WTC11 (cell line): ENCODE results near the gene MCF2L2. TPM values are rescaled to one million over a fixed set of nuclear protein-coding genes. Genes with fewer than 3 reads are reported as not detected.

Experiments used
- ATAC-seq: fragments of 200-7000 bp; cut with Tn5 transposase; 2 replicates; pipeline ENCODE4 v1.10.0; 2021; ENCODE audit warnings: mild to moderate bottlenecking, moderate library complexity
- CTCF ChIA-PET: fragments of 300-600 bp; sonication (Branson Sonifier 250); formaldehyde crosslinking; loops from one replicate; lab custom pipeline; 2021; ENCODE audit warnings: antibody characterized with exemption; lab: Charles Lee
- POLR2A ChIA-PET: fragments of 350-600 bp; sonication (Branson Sonifier 250); formaldehyde crosslinking; loops from one replicate; lab custom pipeline; 2021; ENCODE audit warnings: antibody characterized with exemption; lab: Charles Lee
- DNase-seq: peaks from one replicate; pipeline ENCODE4 v3.0.0; 2021; ENCODE audit warnings: low spot score
- H3K27ac Mint-ChIP-seq: 2 replicates; pipeline ENCODE4 v1.8.0; 2021; ENCODE audit warnings: mixed read lengths
- H3K27me3 Mint-ChIP-seq: 2 replicates; pipeline ENCODE4 v1.8.0; 2021; ENCODE audit warnings: low read depth, mild to moderate bottlenecking, moderate library complexity, mixed read lengths
- H3K36me3 Mint-ChIP-seq: 2 replicates; pipeline ENCODE4 v1.8.0; 2021; ENCODE audit warnings: mixed read lengths
- H3K4me1 Mint-ChIP-seq: 2 replicates; pipeline ENCODE4 v1.8.0; 2022; ENCODE audit warnings: mixed read lengths
- H3K4me3 Mint-ChIP-seq: 2 replicates; pipeline ENCODE4 v1.8.0; 2021; ENCODE audit warnings: mild to moderate bottlenecking, moderate library complexity, mixed read lengths
- H3K9me3 Mint-ChIP-seq: 2 replicates; pipeline ENCODE4 v1.8.0; 2021; ENCODE audit warnings: mixed read lengths
- ATF1 ChIP-seq: sonication (generic); formaldehyde crosslinking; IDR thresholded peaks from 2 replicates; pipeline ENCODE4 v1.8.1; 2023; ENCODE audit warnings: mild to moderate bottlenecking, moderate library complexity, missing genetic modification reagents
- ATF6 ChIP-seq: sonication (generic); formaldehyde crosslinking; IDR thresholded peaks from 2 replicates; pipeline ENCODE4 v1.8.1; 2023; ENCODE audit warnings: mild to moderate bottlenecking, missing genetic modification reagents
- CBFB ChIP-seq: sonication (generic); formaldehyde crosslinking; IDR thresholded peaks from 2 replicates; pipeline ENCODE4 v1.8.1; 2022; ENCODE audit warnings: mild to moderate bottlenecking, low read depth, missing genetic modification reagents
- CREM ChIP-seq: sonication (generic); formaldehyde crosslinking; IDR thresholded peaks from 2 replicates; pipeline ENCODE4 v1.8.1; 2022; ENCODE audit warnings: mild to moderate bottlenecking, missing genetic modification reagents, moderate library complexity
- FOXP4 ChIP-seq: sonication (generic); formaldehyde crosslinking; IDR thresholded peaks from 2 replicates; pipeline ENCODE4 v1.8.0; 2022; ENCODE audit warnings: mild to moderate bottlenecking, missing genetic modification reagents
- KAT7 ChIP-seq: sonication (generic); formaldehyde crosslinking; IDR thresholded peaks from 2 replicates; pipeline ENCODE4 v1.8.1; 2023; ENCODE audit warnings: missing genetic modification reagents, mild to moderate bottlenecking, borderline replicate concordance
- MAX ChIP-seq: sonication (generic); formaldehyde crosslinking; IDR thresholded peaks from 2 replicates; pipeline ENCODE4 v1.8.0; 2022; ENCODE audit warnings: mild to moderate bottlenecking, missing genetic modification reagents
- MXD4 ChIP-seq: fragments of 250-450 bp; sonication (Bioruptor Pico); IDR thresholded peaks from 2 replicates; pipeline ENCODE4 v1.8.0; 2021; ENCODE audit warnings: mild to moderate bottlenecking, moderate library complexity, borderline replicate concordance
- MYBL2 ChIP-seq: sonication (generic); formaldehyde crosslinking; IDR thresholded peaks from 2 replicates; pipeline ENCODE4 v1.8.1; 2023; ENCODE audit warnings: mild to moderate bottlenecking, moderate library complexity, missing genetic modification reagents
- SP1 ChIP-seq: sonication (generic); formaldehyde crosslinking; conservative IDR thresholded peaks from 2 replicates; pipeline ENCODE4 v1.8.1; 2022; ENCODE audit warnings: missing genetic modification reagents
- USF1 ChIP-seq: sonication (generic); formaldehyde crosslinking; IDR thresholded peaks from 2 replicates; pipeline ENCODE4 v1.8.0; 2022; ENCODE audit warnings: mild to moderate bottlenecking, missing genetic modification reagents
- ZNF219 ChIP-seq: sonication (generic); formaldehyde crosslinking; IDR thresholded peaks from 2 replicates; pipeline ENCODE4 v1.8.0; 2023; ENCODE audit warnings: missing genetic modification reagents, mild to moderate bottlenecking, borderline replicate concordance
- ZNF396 ChIP-seq: fragments of 250-450 bp; sonication (Bioruptor Pico); IDR thresholded peaks from 2 replicates; pipeline ENCODE4 v1.8.0; 2021; ENCODE audit warnings: mild to moderate bottlenecking, moderate library complexity, borderline replicate concordance
- ZNF512 ChIP-seq: sonication (generic); formaldehyde crosslinking; IDR thresholded peaks from 2 replicates; pipeline ENCODE4 v1.8.1; 2022; ENCODE audit warnings: missing genetic modification reagents, borderline replicate concordance
- ZNF532 ChIP-seq: fragments of 250-450 bp; sonication (Bioruptor Pico); IDR thresholded peaks from 2 replicates; pipeline ENCODE4 v1.9.0; 2021; ENCODE audit warnings: mild to moderate bottlenecking, borderline replicate concordance
- ZNF671 ChIP-seq: fragments of 250-450 bp; sonication (Bioruptor Pico); IDR thresholded peaks from 2 replicates; pipeline ENCODE4 v1.8.0; 2021; ENCODE audit warnings: mild to moderate bottlenecking
- total RNA-seq: library from RNA; stranded (reverse); gene quantifications from 3 replicates; pipeline ENCODE4 v1.2.3, GENCODE V29; 2021

MCF2L2 gene
- total RNA-seq, 1 experiment from 2014 or later: 7.5 TPM

- H3K27ac Mint-ChIP-seq: no peak overlapping the region
- no peak overlapping the region for H3K4me3 Mint-ChIP-seq
- no peak for ATAC-seq
- H3K9me3 Mint-ChIP-seq: no peaks in the 10 kb centered on the region
- H3K27me3 Mint-ChIP-seq: no peaks in the 10 kb centered on the region
- H3K4me1 Mint-ChIP-seq: peaks cover 7% of the 10 kb centered on the region
- TF ChIP-seq ZNF512 (CRISPR knock-in tag) (no peak), MAX (CRISPR knock-in tag) (no peak), FOXP4 (CRISPR knock-in tag) (no peak), ZNF396 (CRISPR knock-in tag) (no peak), ZNF671 (no peak), ATF1 (CRISPR knock-in tag) (no peak), USF1 (no peak)
- no peaks in the 10 kb centered on the region for H3K36me3 Mint-ChIP-seq
- DNase-seq: no peak
- ChIA-PET CTCF (interaction anchor here (2.0 kb wide), 1 partner anchor 19 kb away, joined by 5 read pairs; no protein-coding TSS in a partner anchor), POLR2A (interaction anchor here (1.1 kb wide), 1 partner anchor 19 kb away, joined by 3 read pairs; no protein-coding TSS in a partner anchor)
These were observed 143.8 kb downstream of the MCF2L2 start for GRCh38 chr3:183284570-183284969.

- H3K27ac Mint-ChIP-seq: no peak overlapping the region
- H3K36me3 Mint-ChIP-seq: no peaks in the 10 kb centered on the region
- H3K27me3 Mint-ChIP-seq: no peaks in the 10 kb centered on the region
- H3K9me3 Mint-ChIP-seq: no peaks in the 10 kb centered on the region
- ATAC-seq (no peak), DNase-seq (no peak)
- CTCF ChIA-PET: no interaction called here
- no peak for TF ChIP-seq CBFB (CRISPR knock-in tag)
- TF ChIP-seq FOXP4 (CRISPR knock-in tag): no peak
- no peak for TF ChIP-seq MXD4 (CRISPR knock-in tag)
- no peak for TF ChIP-seq SP1 (CRISPR knock-in tag)
- POLR2A ChIA-PET: interaction anchor here (1.1 kb wide), 1 partner anchor 19 kb away, joined by 3 read pairs; no protein-coding TSS in a partner anchor
- no peak overlapping the region for H3K4me3 Mint-ChIP-seq
- peaks cover 7% of the 10 kb centered on the region for H3K4me1 Mint-ChIP-seq
These were observed 144.5 kb downstream of the MCF2L2 start for GRCh38 chr3:183283886-183284285.

- DNase-seq: no peak
- Mint-ChIP-seq H3K27me3 (no peaks in the 10 kb centered on the region), H3K36me3 (no peaks in the 10 kb centered on the region), H3K4me3 (no peak overlapping the region), H3K4me1 (peaks cover 7% of the 10 kb centered on the region), H3K9me3 (no peaks in the 10 kb centered on the region), H3K27ac (peak overlapping the region; percentile 83)
- POLR2A ChIA-PET: interaction anchor here (0.7 to 0.8 kb wide), 3 partner anchors 27 to 1201 kb away, joined by 3 to 4 read pairs (median 4); no protein-coding TSS in a partner anchor
- CTCF ChIA-PET: interaction anchor here (0.5 to 1.9 kb wide), 2 partner anchors 101 to 114 kb away, joined by 3 to 7 read pairs; no protein-coding TSS in a partner anchor
- ATAC-seq: no peak
- TF ChIP-seq ZNF396 (CRISPR knock-in tag): no peak
- no peak for TF ChIP-seq ZNF532 (CRISPR knock-in tag)
- no peak for TF ChIP-seq KAT7 (CRISPR knock-in tag)
- TF ChIP-seq MXD4 (CRISPR knock-in tag): no peak
- TF ChIP-seq ATF6 (CRISPR knock-in tag): no peak
- TF ChIP-seq ZNF219: no peak
- no peak for TF ChIP-seq CREM
- TF ChIP-seq MYBL2 (CRISPR knock-in tag): no peak
These were observed 147.2 kb downstream of the MCF2L2 start for GRCh38 chr3:183281126-183281797.
